HEK293 (cell line): Measurements from ENCODE around the gene ITPKC.

Experiments used
- CTCF ChIA-PET: fragments of 350-600 bp; formaldehyde crosslinking; extraction: SDS; loops from one replicate; lab custom pipeline; 2021; ENCODE audit warnings: antibody characterized with exemption; lab: Yijun Ruan, JAX
- POLR2A ChIA-PET: fragments of 300-600 bp; formaldehyde crosslinking; extraction: SDS; loops from one replicate; lab custom pipeline; 2020; ENCODE audit warnings: antibody characterized with exemption, inconsistent platforms; lab: Yijun Ruan, JAX
- H3K27ac ChIP-seq: fragments of 200-500 bp; sonication (Bioruptor generic); 2 replicates; pipeline ENCODE4 v1.5.1; 2014; ENCODE audit warnings: low read depth, low read length, control low read depth, inconsistent platforms; ENCODE audit errors: extremely low read depth
- H3K36me3 ChIP-seq, 2 experiments: fragments of 200-500 bp in 1 of 2; sonication (Bioruptor generic) in 1 of 2; 1 replicate in 1 of 2; 2 replicates in 1 of 2; pipeline ENCODE4 v1.5.1; 2014 to 2017; ENCODE audit warnings: inconsistent platforms in 2 of 2, low read length in 2 of 2; ENCODE audit not compliant: control insufficient read depth in 2 of 2, insufficient read depth in 1 of 2
- H3K4me1 ChIP-seq: fragments of 200-500 bp; sonication (Bioruptor generic); 2 replicates; pipeline ENCODE4 v1.5.1; 2014; ENCODE audit warnings: mild to moderate bottlenecking, low read length, inconsistent platforms; ENCODE audit not compliant: control insufficient read depth, insufficient read depth
- H3K4me3 ChIP-seq: 2 replicates; pipeline ENCODE4 v1.5.1; 2011; ENCODE audit warnings: low read depth, mild to moderate bottlenecking, control low read depth, low read length, moderate library complexity
- H3K9me3 ChIP-seq: fragments of 200-500 bp; sonication (Bioruptor generic); 2 replicates; pipeline ENCODE4 v1.5.1; 2014; ENCODE audit warnings: low read depth, low read length, inconsistent platforms; ENCODE audit not compliant: control insufficient read depth, insufficient read depth
- GLIS1 ChIP-seq: fragments of 450-650 bp; formaldehyde crosslinking; IDR thresholded peaks from 2 replicates; pipeline ENCODE4 v1.5.1; 2016; ENCODE audit warnings: missing biosample characterization, missing genetic modification characterization
- HIC1 ChIP-seq: fragments of 450-650 bp; formaldehyde crosslinking; IDR thresholded peaks from 2 replicates; pipeline ENCODE4 v1.5.1; 2016; ENCODE audit warnings: missing biosample characterization, missing genetic modification characterization
- HOXA7 ChIP-seq: sonication (generic); formaldehyde crosslinking; IDR thresholded peaks from 2 replicates; pipeline ENCODE4 v1.8.1; 2022; ENCODE audit warnings: missing genetic modification reagents, borderline replicate concordance
- KLF1 ChIP-seq: fragments of 450-650 bp; formaldehyde crosslinking; IDR thresholded peaks from 2 replicates; pipeline ENCODE4 v1.5.1; 2016; ENCODE audit warnings: missing biosample characterization, missing genetic modification characterization
- KLF7 ChIP-seq: fragments of 450-650 bp; formaldehyde crosslinking; IDR thresholded peaks from 2 replicates; pipeline ENCODE4 v1.5.1; 2016; ENCODE audit warnings: missing biosample characterization, missing genetic modification characterization, borderline replicate concordance
- SCRT1 ChIP-seq: fragments of 450-650 bp; formaldehyde crosslinking; IDR thresholded peaks from 2 replicates; pipeline ENCODE4 v1.5.1; 2016; ENCODE audit warnings: missing biosample characterization, missing genetic modification characterization, borderline replicate concordance
- WT1 ChIP-seq: fragments of 450-650 bp; formaldehyde crosslinking; IDR thresholded peaks from 2 replicates; pipeline ENCODE4 v1.5.1; 2016; ENCODE audit warnings: missing biosample characterization, missing genetic modification characterization
- ZBTB8A ChIP-seq: fragments of 450-650 bp; formaldehyde crosslinking; IDR thresholded peaks from 2 replicates; pipeline ENCODE4 v1.5.1; 2016; ENCODE audit warnings: missing biosample characterization, missing genetic modification characterization
- ZFHX2 ChIP-seq: fragments of 450-650 bp; formaldehyde crosslinking; conservative IDR thresholded peaks from 2 replicates; pipeline ENCODE4 v1.5.1; 2016; ENCODE audit warnings: missing biosample characterization, missing genetic modification characterization
- ZNF10 ChIP-seq: fragments of 450-650 bp; formaldehyde crosslinking; IDR thresholded peaks from 2 replicates; pipeline ENCODE4 v1.5.1; 2017; ENCODE audit warnings: missing biosample characterization, missing genetic modification characterization
- ZNF133 ChIP-seq: fragments of 450-650 bp; formaldehyde crosslinking; IDR thresholded peaks from 2 replicates; pipeline ENCODE4 v1.5.1; 2016; ENCODE audit warnings: missing biosample characterization, missing genetic modification characterization
- ZNF146 ChIP-seq: fragments of 450-650 bp; formaldehyde crosslinking; IDR thresholded peaks from 2 replicates; pipeline ENCODE4 v1.5.1; 2016; ENCODE audit warnings: missing biosample characterization, missing genetic modification characterization
- ZNF169 ChIP-seq: fragments of 450-650 bp; formaldehyde crosslinking; IDR thresholded peaks from 2 replicates; pipeline ENCODE4 v1.5.1; 2016; ENCODE audit warnings: missing biosample characterization, missing genetic modification characterization
- ZNF18 ChIP-seq: fragments of 450-650 bp; formaldehyde crosslinking; IDR thresholded peaks from 2 replicates; pipeline ENCODE4 v1.5.1; 2016; ENCODE audit warnings: missing biosample characterization, missing genetic modification characterization
- ZNF311 ChIP-seq: fragments of 450-650 bp; formaldehyde crosslinking; IDR thresholded peaks from 2 replicates; pipeline ENCODE4 v1.5.1; 2017; ENCODE audit warnings: missing biosample characterization, missing genetic modification characterization, borderline replicate concordance
- ZNF48 ChIP-seq: fragments of 450-650 bp; formaldehyde crosslinking; IDR thresholded peaks from 2 replicates; pipeline ENCODE4 v1.5.1; 2016; ENCODE audit warnings: missing biosample characterization, missing genetic modification characterization
- ZNF707 ChIP-seq: fragments of 450-650 bp; formaldehyde crosslinking; IDR thresholded peaks from 2 replicates; pipeline ENCODE4 v1.5.1; 2016; ENCODE audit warnings: missing biosample characterization, missing genetic modification characterization
- ZNF776 ChIP-seq: fragments of 450-650 bp; formaldehyde crosslinking; IDR thresholded peaks from 2 replicates; pipeline ENCODE4 v1.5.0; 2017; ENCODE audit warnings: missing biosample characterization, missing genetic modification characterization, borderline replicate concordance
- ZSCAN16 ChIP-seq: fragments of 450-650 bp; formaldehyde crosslinking; IDR thresholded peaks from 2 replicates; pipeline ENCODE4 v1.5.1; 2016; ENCODE audit warnings: missing biosample characterization, missing genetic modification characterization
- TF ChIP-seq, protein P1 (sequence below): sonication (generic); formaldehyde crosslinking; IDR thresholded peaks from 2 replicates; pipeline ENCODE4 v1.8.1; 2022; ENCODE audit warnings: mild to moderate bottlenecking, moderate library complexity, missing genetic modification reagents

ITPKC gene

DNA sequence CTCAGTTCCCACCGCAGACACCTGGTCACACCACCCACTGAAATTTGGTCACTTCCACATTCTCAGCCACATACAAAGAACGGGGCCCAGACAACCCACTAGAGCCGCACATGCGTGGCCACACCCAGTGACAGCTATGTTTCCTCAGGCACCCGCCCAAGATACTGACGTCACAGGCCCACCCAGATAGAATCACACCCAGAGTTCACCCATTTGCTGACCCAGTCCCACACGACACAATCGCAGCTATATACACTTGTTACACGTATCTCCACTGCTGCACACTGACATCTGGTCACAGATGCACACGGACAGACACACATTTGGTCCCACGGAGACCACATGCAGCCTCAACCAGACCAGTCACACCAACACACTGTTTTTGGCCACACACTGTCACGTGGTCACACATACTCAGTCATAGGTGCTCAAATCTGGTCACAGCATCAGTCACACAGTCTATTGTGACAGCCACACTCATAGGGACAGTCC is 29.3 kb upstream of the ITPKC start:
- Histone ChIP-seq H3K36me3 (peaks cover 11 to 39% of the 10 kb centered on the region in 2 experiments; a peak in 2 of 3 replicates), H3K4me1 (peaks cover 16% of the 10 kb centered on the region), H3K4me3 (no peak overlapping the region), H3K9me3 (no peaks in the 10 kb centered on the region), H3K27ac (no peak overlapping the region)
- CTCF ChIA-PET, result interaction anchor here (1.0 kb wide), 1 partner anchor 15 kb away, joined by 3 read pairs; no protein-coding TSS in a partner anchor
- TF ChIP-seq ZNF18 (tag by site-specific recombination) (peak; percentile 86), ZNF311 (tag by site-specific recombination) (0 out of 2 replicates have a peak, but pooled peaks have one; percentile 30), ZNF169 (no peak), SCRT1 (tag by site-specific recombination) (no peak), KLF1 (peak; percentile 97)
- POLR2A ChIA-PET, result interaction anchor here (0.7 to 1.8 kb wide), 3 partner anchors 25 to 91 kb away, joined by 3 to 6 read pairs (median 3); partner anchors contain the start of genes ACTMAP, RAB4B and SNRPA

GRCh38 chr19:40688309-40688708 is 28.6 kb upstream of the ITPKC start:
- H3K4me3 ChIP-seq, result no peak overlapping the region
- POLR2A ChIA-PET, result interaction anchor here (1.3 to 1.8 kb wide), 2 partner anchors 26 to 90 kb away, joined by 3 to 6 read pairs; partner anchors contain the start of gene RAB4B

GRCh38 chr19:40688987-40689338 is 27.9 kb upstream of the ITPKC start:
- TF ChIP-seq ZNF707 (0 out of 2 replicates have a peak, but pooled peaks have one; percentile 3), ZSCAN16 (tag by site-specific recombination) (no peak), ZNF133 (tag by site-specific recombination) (peak; percentile 16; the same call in 1 of the 2 replicates), ZFHX2 (peak; percentile 67)
- POLR2A ChIA-PET, result interaction anchor here (1.3 kb wide), 1 partner anchor 26 kb away, joined by 3 read pairs; no protein-coding TSS in a partner anchor
- Histone ChIP-seq H3K36me3 (peaks cover 16 to 39% of the 10 kb centered on the region in 2 experiments; a peak in 2 of 3 replicates), H3K4me1 (peaks cover 16% of the 10 kb centered on the region), H3K27ac (no peak overlapping the region), H3K4me3 (no peak overlapping the region), H3K9me3 (no peaks in the 10 kb centered on the region)
- CTCF ChIA-PET, result no interaction called here

More at GRCh38 chr19:40688309-40688708, 28.6 kb upstream of the ITPKC start:
- peaks cover 16 to 35% of the 10 kb centered on the region in 2 experiments; a peak in 2 of 3 replicates for H3K36me3 ChIP-seq
- peaks cover 16% of the 10 kb centered on the region for H3K4me1 ChIP-seq
- TF ChIP-seq ZSCAN16 (tag by site-specific recombination), result no peak
- no peak for TF ChIP-seq KLF7 (tag by site-specific recombination)
- TF ChIP-seq HOXA7 (CRISPR knock-in tag), result no peak
- no peak for TF ChIP-seq GLIS1 (tag by site-specific recombination)
- no peak for TF ChIP-seq ZBTB8A (tag by site-specific recombination)
- no peak for TF ChIP-seq ZNF10 (tag by site-specific recombination)
- TF ChIP-seq ZNF48 (tag by site-specific recombination), result no peak
- TF ChIP-seq ZNF776, result no peak
- no peak for TF ChIP-seq HIC1 (tag by site-specific recombination)
- no peak for TF ChIP-seq SCRT1 (tag by site-specific recombination)
- TF ChIP-seq ZNF146, result no peak
- TF ChIP-seq, protein P1, sequence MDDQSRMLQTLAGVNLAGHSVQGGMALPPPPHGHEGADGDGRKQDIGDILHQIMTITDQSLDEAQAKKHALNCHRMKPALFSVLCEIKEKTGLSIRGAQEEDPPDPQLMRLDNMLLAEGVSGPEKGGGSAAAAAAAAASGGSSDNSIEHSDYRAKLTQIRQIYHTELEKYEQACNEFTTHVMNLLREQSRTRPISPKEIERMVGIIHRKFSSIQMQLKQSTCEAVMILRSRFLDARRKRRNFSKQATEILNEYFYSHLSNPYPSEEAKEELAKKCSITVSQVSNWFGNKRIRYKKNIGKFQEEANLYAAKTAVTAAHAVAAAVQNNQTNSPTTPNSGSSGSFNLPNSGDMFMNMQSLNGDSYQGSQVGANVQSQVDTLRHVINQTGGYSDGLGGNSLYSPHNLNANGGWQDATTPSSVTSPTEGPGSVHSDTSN, result no peak
- no peak for TF ChIP-seq WT1 (tag by site-specific recombination)
- H3K27ac ChIP-seq, result no peak overlapping the region
- H3K9me3 ChIP-seq, result no peaks in the 10 kb centered on the region
- CTCF ChIA-PET, result interaction anchor here (0.7 to 1.0 kb wide), 2 partner anchors 14 to 81 kb away, joined by 3 read pairs; no protein-coding TSS in a partner anchor
